AG09319 (cell line): Measurements from ENCODE around the gene USP3.
"Not testable (repeated sequence)": the region's sequence is repeated elsewhere in the genome, so short reads cannot be mapped to it uniquely, and the experiment has no call there.

Experiments used
- DNase-seq: peaks from one replicate; pipeline ENCODE4 v3.0.0-alpha.2; 2010; ENCODE audit warnings: low read depth; ENCODE audit errors: extremely low read depth
- TF ChIP-seq, protein P1 (sequence below): IDR thresholded peaks from 2 replicates; pipeline ENCODE4 v1.5.1; 2011; ENCODE audit warnings: low read depth, mild to moderate bottlenecking, inconsistent platforms, low read length, moderate library complexity

Gene USP3

DNA sequence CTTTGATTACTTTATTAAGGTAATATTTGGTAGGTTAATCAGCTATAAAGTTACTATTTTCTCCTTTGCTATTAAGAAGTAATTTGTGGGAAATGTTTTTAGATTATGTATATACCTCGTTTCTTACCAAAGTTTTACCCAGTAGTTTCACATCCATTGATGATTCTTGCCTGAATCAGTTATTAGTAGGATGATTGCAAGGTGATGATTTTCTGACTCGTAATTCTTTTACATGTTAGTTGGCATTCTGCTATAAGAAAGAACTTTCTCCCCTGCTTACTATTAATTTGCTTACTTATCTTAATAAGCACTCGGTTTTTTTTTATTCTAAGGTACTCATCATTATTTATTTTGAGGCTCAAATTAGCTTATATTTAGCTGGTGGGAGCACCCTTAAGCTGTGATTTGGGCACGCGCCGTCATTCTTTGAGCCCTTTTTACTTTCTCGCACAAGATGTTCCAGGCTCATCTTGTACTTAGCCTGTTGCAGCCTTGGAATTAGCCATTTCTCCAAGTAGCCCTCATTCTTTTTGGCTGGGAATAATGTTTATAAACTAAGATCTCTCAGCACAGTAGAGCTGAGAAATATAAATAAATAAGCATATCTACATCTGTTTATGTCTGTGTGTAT lies 15.3 kb downstream of the USP3 start:
- TF ChIP-seq, protein P1, sequence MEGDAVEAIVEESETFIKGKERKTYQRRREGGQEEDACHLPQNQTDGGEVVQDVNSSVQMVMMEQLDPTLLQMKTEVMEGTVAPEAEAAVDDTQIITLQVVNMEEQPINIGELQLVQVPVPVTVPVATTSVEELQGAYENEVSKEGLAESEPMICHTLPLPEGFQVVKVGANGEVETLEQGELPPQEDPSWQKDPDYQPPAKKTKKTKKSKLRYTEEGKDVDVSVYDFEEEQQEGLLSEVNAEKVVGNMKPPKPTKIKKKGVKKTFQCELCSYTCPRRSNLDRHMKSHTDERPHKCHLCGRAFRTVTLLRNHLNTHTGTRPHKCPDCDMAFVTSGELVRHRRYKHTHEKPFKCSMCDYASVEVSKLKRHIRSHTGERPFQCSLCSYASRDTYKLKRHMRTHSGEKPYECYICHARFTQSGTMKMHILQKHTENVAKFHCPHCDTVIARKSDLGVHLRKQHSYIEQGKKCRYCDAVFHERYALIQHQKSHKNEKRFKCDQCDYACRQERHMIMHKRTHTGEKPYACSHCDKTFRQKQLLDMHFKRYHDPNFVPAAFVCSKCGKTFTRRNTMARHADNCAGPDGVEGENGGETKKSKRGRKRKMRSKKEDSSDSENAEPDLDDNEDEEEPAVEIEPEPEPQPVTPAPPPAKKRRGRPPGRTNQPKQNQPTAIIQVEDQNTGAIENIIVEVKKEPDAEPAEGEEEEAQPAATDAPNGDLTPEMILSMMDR = no peak
- DNase-seq = no peak

DNA sequence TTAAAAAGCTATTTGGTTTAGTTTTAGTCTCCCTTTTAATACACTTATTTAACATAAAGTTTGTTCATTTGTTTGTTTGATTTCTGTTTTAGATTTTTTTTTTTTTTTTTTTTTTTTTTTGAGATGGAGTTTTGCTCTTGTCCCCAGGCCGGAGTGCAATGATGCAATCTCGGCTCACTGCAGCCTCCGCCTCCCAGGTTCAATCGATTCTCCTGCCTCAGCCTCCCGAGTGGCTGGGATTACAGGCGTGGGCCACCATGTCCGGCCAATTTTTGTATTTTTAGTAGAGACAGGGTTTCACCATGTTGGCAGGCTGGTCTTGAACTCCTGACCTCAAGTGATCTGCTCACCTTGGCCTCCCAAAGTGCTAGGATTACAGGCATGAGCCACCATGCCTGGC lies 16.1 kb downstream of the USP3 start:
- not testable (repeated sequence) for DNase-seq

DNA sequence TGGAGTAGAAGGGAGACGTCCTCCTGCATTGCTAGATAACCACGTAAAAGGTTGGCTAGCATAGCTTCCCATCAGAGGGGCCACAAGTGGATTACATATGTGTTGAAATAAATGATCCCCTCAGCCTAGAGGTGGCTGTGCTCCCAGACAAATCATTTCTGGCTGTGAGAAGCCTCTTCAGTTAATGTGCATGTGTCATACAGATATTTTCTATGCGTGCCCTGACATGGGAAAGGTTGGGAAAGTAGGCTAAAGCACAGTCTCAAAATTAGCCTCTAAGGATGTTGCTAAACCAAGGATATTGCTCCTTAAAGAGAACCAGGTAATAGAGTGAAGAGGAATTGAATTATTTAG lies 17.8 kb downstream of the USP3 start:
- TF ChIP-seq, protein P1 = no peak
- no peak for DNase-seq

DNA sequence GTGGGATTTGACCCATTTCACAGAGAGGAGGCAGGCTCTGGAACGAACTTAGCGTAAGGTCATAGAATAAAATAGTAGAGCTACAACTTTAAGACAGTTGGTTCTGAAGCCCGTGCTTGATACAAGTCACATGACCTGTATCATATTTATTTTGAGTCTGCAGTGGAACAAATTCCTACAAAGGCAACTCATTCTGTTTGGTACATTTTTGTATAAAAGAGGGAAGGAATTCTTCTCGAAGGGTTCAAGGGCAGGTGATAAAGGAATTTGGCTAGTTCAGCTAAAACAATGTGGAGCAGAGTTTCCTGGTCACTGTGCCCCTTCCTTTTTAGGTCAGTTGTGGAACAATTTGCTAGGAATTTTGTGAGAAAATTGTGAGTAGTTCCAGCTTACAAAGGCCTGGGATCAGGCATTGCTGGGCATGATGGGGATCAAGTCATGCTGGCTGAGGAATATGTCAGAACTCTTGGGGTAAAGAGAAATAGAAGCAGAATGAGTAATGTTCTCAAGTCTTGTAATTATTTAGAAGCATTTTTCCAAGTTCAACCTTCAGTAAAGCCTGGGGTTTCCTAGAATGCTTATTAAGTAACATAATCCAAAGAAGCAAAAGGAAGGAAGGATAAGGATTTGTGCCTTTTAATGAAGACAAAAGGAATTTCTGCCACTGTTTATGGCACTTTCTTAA lies 19.1 kb downstream of the USP3 start:
- TF ChIP-seq, protein P1 = no peak
- no peak for DNase-seq

DNA sequence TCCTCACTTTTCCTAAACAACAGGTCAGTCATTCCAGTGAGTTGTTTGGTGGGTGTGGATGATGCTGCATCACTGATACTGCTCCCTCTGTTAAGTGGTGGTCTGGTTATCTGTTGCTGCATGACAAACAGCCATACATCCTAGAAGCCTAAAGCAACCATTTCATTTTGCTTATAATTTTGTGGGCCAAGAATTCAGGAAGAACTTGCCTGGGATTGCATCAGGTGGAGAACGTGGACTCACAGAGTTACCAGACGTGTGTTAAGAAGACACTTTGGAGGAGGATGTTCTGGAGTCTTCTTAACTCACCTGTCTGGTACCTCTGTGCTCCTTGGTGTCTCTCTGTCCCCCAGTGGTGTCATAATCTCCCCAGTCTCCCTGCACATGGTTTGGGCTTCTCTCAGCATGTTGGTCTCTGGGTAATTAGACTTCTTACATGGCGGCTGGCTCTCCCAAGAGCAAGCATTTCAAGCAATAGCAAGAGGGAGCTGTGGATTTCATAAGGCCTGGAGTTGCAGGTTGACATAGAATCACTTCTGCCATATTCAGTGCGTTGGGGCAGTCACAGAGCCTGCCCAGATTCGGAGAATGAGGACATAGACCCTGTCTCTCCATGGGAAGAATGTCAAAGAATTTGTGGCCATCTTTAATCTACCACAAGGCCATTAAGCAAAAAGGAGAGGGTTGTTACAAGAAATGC lies 20.1 kb downstream of the USP3 start:
- no peak for DNase-seq
- TF ChIP-seq, protein P1 = no peak

DNA sequence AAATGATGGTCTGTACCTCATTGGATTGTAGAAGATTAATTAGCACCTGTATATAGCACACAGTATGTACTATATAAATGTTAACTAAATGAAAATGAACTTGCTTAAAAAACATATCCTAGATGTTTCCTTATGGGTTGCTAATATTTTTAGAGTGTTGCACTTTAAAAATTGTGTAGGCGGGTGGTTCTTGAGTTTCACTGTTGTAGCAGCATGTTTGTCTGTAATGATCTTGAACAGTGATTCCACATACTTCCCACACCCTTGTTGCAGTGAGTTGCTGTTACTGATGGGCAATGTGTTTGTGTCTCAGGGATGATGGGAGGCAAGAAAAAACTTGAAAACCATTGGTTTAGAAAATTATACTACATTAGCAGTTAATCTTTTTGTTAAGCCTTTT lies 22.0 kb downstream of the USP3 start:
- TF ChIP-seq, protein P1 = no peak
- no peak for DNase-seq

DNA sequence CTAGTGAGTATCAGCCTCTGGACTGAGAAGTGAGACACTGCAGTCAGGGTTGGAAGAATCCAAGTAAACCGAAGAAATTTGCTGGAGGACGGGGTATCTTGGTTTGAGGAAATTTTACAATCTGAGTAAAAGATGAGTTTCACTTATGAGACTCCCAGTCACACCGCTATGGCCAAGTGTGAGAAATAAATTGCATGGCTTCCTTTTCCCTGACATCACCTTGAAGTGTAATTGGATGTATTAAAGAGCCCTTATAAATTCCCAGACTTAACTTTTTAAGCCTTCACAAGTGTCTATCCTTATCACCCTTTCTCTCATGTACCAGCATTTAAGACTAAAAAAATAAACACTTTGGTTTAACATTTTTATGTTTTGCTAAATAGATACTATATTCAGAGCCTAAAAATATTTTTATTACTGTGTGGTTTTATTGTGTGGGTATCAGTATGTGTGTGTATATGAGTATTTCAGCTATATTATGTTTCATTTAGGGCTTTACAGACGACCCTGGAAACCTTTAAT lies 23.8 kb downstream of the USP3 start:
- DNase-seq = no peak
- TF ChIP-seq, protein P1 = no peak
